Measurements from ENCODE around the gene IMP4. TPM values are rescaled to one million over a fixed set of nuclear protein-coding genes. Genes with fewer than 3 reads are reported as not detected.

IMP4 gene
- total and polyA plus RNA-seq, 2 donors (not counting 3 experiments of a cell fraction or from before 2014, with no cell fraction given), result 74.0 to 149 TPM

- Histone ChIP-seq H3K9ac (replicated peaks; ENCODE audit: extremely low read depth, insufficient read depth, low read length) (no peak overlapping the region), H3K27me3 (ENCODE audit: control insufficient read depth in 2 of 2, insufficient read depth in 2 of 2, low read length in 2 of 2) (no peaks in the 10 kb centered on the region), H3K36me3 (ENCODE audit: control insufficient read depth in 2 of 2, extremely low read depth in 1 of 2, insufficient read depth in 2 of 2, low read length in 2 of 2) (peaks cover 0 to 7% of the 10 kb centered on the region in 2 experiments), H3K4me1 (ENCODE audit: control insufficient read depth, extremely low read depth, insufficient read depth, low read length) (peaks cover 4% of the 10 kb centered on the region), H3K79me2 (ENCODE audit: control insufficient read depth, insufficient read depth, low read length) (no peaks in the 10 kb centered on the region), H3K4me3 (replicated peaks in 1 of 3; ENCODE audit: insufficient read depth in 1 of 3, low read depth in 1 of 3, low read length in 3 of 3) (no peak overlapping the region), H2AFZ (ENCODE audit: low read depth, low read length) (no peak overlapping the region), H3K27ac (ENCODE audit: insufficient read depth, low read depth, low read length) (no peak overlapping the region), H3K9me1 (replicated peaks; ENCODE audit: control insufficient read depth, extremely low read depth, insufficient read depth, low read length) (no peaks in the 10 kb centered on the region), H4K20me1 (replicated peaks; ENCODE audit: control insufficient read depth, extremely low read depth, insufficient read depth, low read length) (no peaks in the 10 kb centered on the region), H3K4me2 (ENCODE audit: insufficient read depth, low read length) (no peak overlapping the region), H3K9me3 (replicated peaks; ENCODE audit: control insufficient read depth, insufficient read depth, low read length) (no peaks in the 10 kb centered on the region)
- DNase-seq (ENCODE audit: low read depth, low spot score), result no peak
- no TSS peak for BruUV-seq (replicated peaks)
- ChIA-PET CTCF (interaction anchor here (0.9 kb wide), 1 partner anchor 9 kb away, joined by 6 read pairs; the partner anchor contains the start of gene IMP4), POLR2A (interaction anchor here (1.4 kb wide), 1 partner anchor 10 kb away, joined by 12 read pairs; the partner anchor contains the start of gene IMP4)
- no peak for FAIRE-seq
- dilution Hi-C loops (cut with MboI; ENCODE audit: extremely low pct_ligation_motif_present, low sequenced_read_pairs), result no loop called here
- intact Hi-C loops (cut with micrococcal nuclease), result loop anchor here (10.0 kb wide), 1 partner anchor 373 kb away; the partner anchor contains the start of gene GPR148
- TF ChIP-seq GATA2 (IDR thresholded peaks at IDR 0.05; ENCODE audit: insufficient read depth, insufficient read length, low read depth, low read length), result no peak
- TF ChIP-seq POLR2A (IDR thresholded peaks at IDR 0.05; ENCODE audit: low read depth, low read length), result no peak
- no peak for TF ChIP-seq MAX (IDR thresholded peaks at IDR 0.05; ENCODE audit: insufficient read depth, insufficient read length)
- TF ChIP-seq POLR2AphosphoS5 (IDR thresholded peaks at IDR 0.05; ENCODE audit: insufficient read depth, low read depth, low read length), result no peak
- TF ChIP-seq MYC (IDR thresholded peaks at IDR 0.05; ENCODE audit: low read depth, low read length), result no peak
- no peak for TF ChIP-seq FOS (IDR thresholded peaks at IDR 0.05; ENCODE audit: borderline replicate concordance, insufficient read depth, low read length)
- no peak for TF ChIP-seq CTCF (IDR thresholded peaks at IDR 0.05; ENCODE audit: extremely low read depth in 1 of 2, insufficient read depth in 1 of 2, low read depth in 1 of 2, low read length in 2 of 2)
- no peak for TF ChIP-seq EZH2 (IDR thresholded peaks at IDR 0.05; ENCODE audit: borderline replicate concordance, low read depth, low read length, severe bottlenecking)
- TF ChIP-seq JUN (IDR thresholded peaks at IDR 0.05; ENCODE audit: borderline replicate concordance, insufficient read depth, insufficient read length, low read depth), result no peak
Observed at GRCh38 chr2:130351711-130352110, 9.0 kb downstream of the IMP4 start.

Data from endothelial cell of umbilical vein (primary cell).